Measurements from ENCODE around the gene SHROOM1. TPM values are rescaled to one million over a fixed set of nuclear protein-coding genes. Genes with fewer than 3 reads are reported as not detected.

The SHROOM1 gene
- total and polyA plus RNA-seq, 2 donors (not counting 1 experiment from before 2014, with no cell fraction given), result 1.3 to 2.3 TPM

DNA sequence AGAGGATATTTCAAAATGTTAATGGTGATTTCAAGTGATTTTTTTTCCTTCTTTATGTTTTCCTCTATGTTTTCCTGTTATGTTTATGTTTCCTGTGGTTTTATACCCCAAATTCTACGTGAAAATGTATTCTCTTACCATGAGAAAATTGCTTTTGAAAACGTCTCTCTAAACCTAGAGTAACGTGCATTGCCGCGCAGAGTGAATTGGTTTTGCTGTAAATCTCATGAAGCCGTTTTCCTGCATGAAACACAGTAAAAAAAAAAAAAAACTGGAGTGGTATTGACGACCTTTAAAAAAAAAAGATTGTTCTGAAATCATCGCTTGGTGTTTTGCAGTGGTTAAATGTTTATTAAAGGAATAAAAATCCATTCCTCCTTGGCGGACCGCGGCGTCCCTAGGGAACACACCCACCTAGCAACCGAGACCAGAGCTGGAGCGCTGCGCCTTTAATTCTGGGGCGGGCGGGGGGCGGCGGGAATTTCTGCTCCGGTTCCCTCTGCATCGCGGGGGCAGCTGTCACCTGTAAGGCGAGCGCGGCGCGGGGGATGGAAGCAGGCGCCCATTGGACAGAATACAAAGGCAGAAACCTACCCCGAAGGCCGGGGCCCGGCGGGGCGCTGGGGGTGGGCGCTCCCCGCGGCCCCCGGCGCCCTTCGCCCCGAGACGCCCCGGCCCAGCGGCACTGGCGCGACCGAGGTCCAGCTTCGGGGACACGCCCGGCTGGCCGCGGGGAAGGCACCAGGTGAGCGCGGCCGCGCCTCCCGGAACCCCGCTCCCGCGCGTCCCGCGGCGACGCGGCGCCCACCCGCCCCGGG, 17.5 kb downstream of the SHROOM1 start, which contains the start of gene SOWAHA:
TSS of gene SOWAHA (plus strand) at position 522 of the 818 bp plus-strand sequence. CDS start 320 bp downstream, outside the sequence.
- DNase-seq, result no peak

More for the DNA sequence above, 17.5 kb downstream of the SHROOM1 start, which contains the start of gene SOWAHA:
- Mint-ChIP-seq H3K4me1 (peaks cover 11% of the 10 kb centered on the region), H3K9me3 (ENCODE audit: insufficient read depth) (no peaks in the 10 kb centered on the region), H3K4me3 (peak within 1 kb of the TSS; percentile 53), H3K27ac (peak within 1 kb of the TSS; percentile 11), H3K27me3 (peaks cover 36% of the 10 kb centered on the region)
- ChIA-PET POLR2A (no interaction called here), CTCF (interaction anchor here (0.6 to 3.3 kb wide), 3 partner anchors 16 to 575 kb away, joined by 3 to 18 read pairs (median 3); partner anchors contain the start of gene SHROOM1)
- TF ChIP-seq, protein P1, sequence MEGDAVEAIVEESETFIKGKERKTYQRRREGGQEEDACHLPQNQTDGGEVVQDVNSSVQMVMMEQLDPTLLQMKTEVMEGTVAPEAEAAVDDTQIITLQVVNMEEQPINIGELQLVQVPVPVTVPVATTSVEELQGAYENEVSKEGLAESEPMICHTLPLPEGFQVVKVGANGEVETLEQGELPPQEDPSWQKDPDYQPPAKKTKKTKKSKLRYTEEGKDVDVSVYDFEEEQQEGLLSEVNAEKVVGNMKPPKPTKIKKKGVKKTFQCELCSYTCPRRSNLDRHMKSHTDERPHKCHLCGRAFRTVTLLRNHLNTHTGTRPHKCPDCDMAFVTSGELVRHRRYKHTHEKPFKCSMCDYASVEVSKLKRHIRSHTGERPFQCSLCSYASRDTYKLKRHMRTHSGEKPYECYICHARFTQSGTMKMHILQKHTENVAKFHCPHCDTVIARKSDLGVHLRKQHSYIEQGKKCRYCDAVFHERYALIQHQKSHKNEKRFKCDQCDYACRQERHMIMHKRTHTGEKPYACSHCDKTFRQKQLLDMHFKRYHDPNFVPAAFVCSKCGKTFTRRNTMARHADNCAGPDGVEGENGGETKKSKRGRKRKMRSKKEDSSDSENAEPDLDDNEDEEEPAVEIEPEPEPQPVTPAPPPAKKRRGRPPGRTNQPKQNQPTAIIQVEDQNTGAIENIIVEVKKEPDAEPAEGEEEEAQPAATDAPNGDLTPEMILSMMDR (IDR thresholded peaks at IDR 0.05), result no peak
- peak; percentile 75 for TF ChIP-seq EZH2 (IDR thresholded peaks at IDR 0.05; ENCODE audit: borderline replicate concordance, insufficient read depth, low read depth, low read length, poor library complexity, severe bottlenecking)
- intact Hi-C loops (cut with micrococcal nuclease), result no loop called here
- Histone ChIP-seq H3K79me2 (ENCODE audit: control insufficient read depth, insufficient read depth, low read length) (no peaks in the 10 kb centered on the region), H3K4me1 (ENCODE audit: control insufficient read depth in 2 of 2, insufficient read depth in 2 of 2, low read length in 2 of 2) (peaks cover 10 to 16% of the 10 kb centered on the region in 2 donors), H3K9ac (ENCODE audit: low read length) (peak within 1 kb of the TSS; percentile 56), H3K36me3 (replicated peaks in 1 of 2; ENCODE audit: control extremely low read depth in 1 of 2, control insufficient read depth in 1 of 2, extremely low read depth in 1 of 2, insufficient read depth in 2 of 2, low read length in 1 of 2) (no peaks in the 10 kb centered on the region), H3K9me3 (ENCODE audit: control extremely low read depth in 1 of 3, control insufficient read depth in 2 of 3, insufficient read depth in 1 of 3, low read length in 2 of 3) (peaks cover 0 to 5% (median 1%) of the 10 kb centered on the region in 3 donors), H3K27ac (ENCODE audit: low read length in 2 of 2) (no peak within 1 kb of the TSS), H3K4me2 (replicated peaks; ENCODE audit: low read depth, low read length, poor library complexity, severe bottlenecking) (peak within 1 kb of the TSS; percentile 91), H4K20me1 (ENCODE audit: control insufficient read depth, insufficient read depth, low read length, poor library complexity, severe bottlenecking) (no peaks in the 10 kb centered on the region), H3K4me3 (ENCODE audit: control extremely low read depth in 1 of 5, extremely low read depth in 1 of 5, insufficient read depth in 1 of 5, low read depth in 2 of 5, low read length in 4 of 5) (peak within 1 kb of the TSS in 3 of 5 experiments; percentile 30 to 50 (median 38)), H2AFZ (ENCODE audit: insufficient read depth, low read depth, low read length, poor library complexity, severe bottlenecking) (peak within 1 kb of the TSS; percentile 75), H3K27me3 (replicated peaks in 1 of 4; ENCODE audit: control extremely low read depth in 1 of 4, control insufficient read depth in 3 of 4, insufficient read depth in 4 of 4, low read length in 3 of 4) (peaks cover 0 to 47% (median 26%) of the 10 kb centered on the region in 4 experiments)
- 2% methylated on average over 64 of the region's 68 CpGs for WGBS (ENCODE audit: insufficient coverage)
- ATAC-seq (ENCODE audit: low read depth), result peak; percentile 26

All from B cell (primary cell).